Measurements from ENCODE around the gene HMGCL.

The HMGCL gene

GRCh38 chr1:23774174-23774880, 50.9 kb downstream of the HMGCL start:
- no peak for DNase-seq (ENCODE audit: low read depth)

- no peak for DNase-seq (ENCODE audit: low read depth)
These were observed 52.4 kb downstream of the HMGCL start for GRCh38 chr1:23772854-23773242.

GRCh38 chr1:23772049-23772853, 53.0 kb downstream of the HMGCL start:
- no peak for DNase-seq (ENCODE audit: low read depth)

- DNase-seq (ENCODE audit: low read depth): no peak
These were observed 56.5 kb downstream of the HMGCL start for GRCh38 chr1:23768733-23769132.

GRCh38 chr1:23763041-23763577, 62.1 kb downstream of the HMGCL start:
- DNase-seq (ENCODE audit: low read depth): no peak

GRCh38 chr1:23759277-23759676, 66.0 kb downstream of the HMGCL start:
- no peak for DNase-seq (ENCODE audit: low read depth)

- DNase-seq (ENCODE audit: low read depth): no peak
These were observed 67.4 kb downstream of the HMGCL start for GRCh38 chr1:23757812-23758211.

- DNase-seq (ENCODE audit: low read depth): no peak
These were observed 68.6 kb downstream of the HMGCL start for GRCh38 chr1:23756676-23757075.

- DNase-seq (ENCODE audit: low read depth): no peak
These were observed 72.3 kb downstream of the HMGCL start for GRCh38 chr1:23752909-23753308.
